G401.6 (cell line): ENCODE measurements around the gene HMG20A.

Experiments used
- FAIRE-seq: peaks from 2 replicates; lab custom pipeline; 2012; peaks lifted over from hg19 to GRCh38; lab: Jason Lieb, UNC

Gene HMG20A

DNA sequence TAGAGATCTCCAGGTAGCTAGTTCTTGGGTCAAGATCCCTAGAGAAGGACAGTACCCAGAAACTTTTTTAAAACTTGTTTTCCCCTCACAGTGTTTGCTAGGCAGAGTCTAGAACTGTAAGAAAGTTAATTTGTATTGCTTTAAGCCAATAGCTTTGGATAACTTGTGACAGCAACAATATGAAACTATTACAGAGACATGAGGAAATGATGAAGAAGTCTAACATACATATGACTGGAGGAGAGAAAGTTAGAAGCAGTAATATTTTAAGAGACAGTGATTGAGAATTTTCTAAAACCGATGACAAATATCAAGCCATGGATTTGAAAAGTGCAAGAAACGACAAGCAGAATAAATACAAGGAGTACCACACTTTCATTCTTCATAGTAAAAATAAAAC is 10.0 kb downstream of the HMG20A start:
- FAIRE-seq, result no peak

DNA sequence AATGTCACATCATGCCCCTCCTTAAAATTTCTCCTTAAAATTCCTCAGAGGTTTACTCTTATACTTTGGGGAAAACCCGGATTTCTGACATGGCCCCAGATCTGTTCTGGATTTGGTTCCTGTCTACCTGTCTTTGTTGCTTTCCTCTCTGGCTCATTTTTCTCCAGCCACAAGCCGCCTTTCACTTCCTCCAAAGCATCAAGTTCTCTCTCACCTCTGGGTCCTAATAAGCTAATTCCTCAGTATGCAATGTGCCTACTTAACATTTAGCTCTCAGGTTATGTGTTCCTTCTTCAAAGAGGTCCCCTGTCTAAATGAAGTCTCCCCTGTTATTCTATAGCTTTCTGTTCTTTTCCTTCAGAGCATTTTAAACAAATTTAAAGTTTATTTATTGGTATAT is 16.1 kb downstream of the HMG20A start:
- no peak for FAIRE-seq

GRCh38 chr15:77437264-77437663 is 16.6 kb downstream of the HMG20A start:
- no peak for FAIRE-seq

DNA sequence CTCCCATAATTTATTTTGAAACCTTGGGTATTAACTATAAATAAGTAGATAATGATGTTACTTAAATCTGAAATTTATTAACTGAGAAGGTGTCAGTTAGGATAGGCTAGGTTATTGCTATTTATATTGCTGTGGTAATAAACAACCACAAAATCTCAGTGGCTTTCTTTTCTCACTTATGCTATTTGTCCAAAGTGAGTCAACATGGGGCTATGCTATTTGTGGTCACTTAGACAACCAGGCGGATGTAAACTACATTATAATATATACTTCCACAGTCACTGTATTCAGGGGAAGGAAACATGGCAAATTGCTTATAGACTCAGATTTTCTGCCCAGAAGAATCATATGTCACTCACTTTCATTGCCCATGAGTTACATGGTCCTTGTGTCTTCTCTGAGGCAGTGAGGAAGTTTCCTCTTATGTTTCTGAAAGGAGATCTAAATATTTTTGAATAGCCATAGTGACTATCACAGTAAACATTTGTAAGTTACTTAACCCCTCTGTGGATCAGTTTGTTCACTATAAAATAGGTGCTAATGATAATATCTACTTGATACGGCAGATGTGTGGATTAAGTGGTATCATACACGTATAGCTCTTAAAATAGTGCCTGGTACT is 19.8 kb downstream of the HMG20A start:
- FAIRE-seq, result peak; percentile 8

GRCh38 chr15:77446840-77447390 is 26.2 kb downstream of the HMG20A start:
- FAIRE-seq, result no peak

- no peak for FAIRE-seq
Observed at GRCh38 chr15:77454265-77454664, 33.6 kb downstream of the HMG20A start.

- no peak for FAIRE-seq
Observed at GRCh38 chr15:77454951-77455350, 34.3 kb downstream of the HMG20A start.

DNA sequence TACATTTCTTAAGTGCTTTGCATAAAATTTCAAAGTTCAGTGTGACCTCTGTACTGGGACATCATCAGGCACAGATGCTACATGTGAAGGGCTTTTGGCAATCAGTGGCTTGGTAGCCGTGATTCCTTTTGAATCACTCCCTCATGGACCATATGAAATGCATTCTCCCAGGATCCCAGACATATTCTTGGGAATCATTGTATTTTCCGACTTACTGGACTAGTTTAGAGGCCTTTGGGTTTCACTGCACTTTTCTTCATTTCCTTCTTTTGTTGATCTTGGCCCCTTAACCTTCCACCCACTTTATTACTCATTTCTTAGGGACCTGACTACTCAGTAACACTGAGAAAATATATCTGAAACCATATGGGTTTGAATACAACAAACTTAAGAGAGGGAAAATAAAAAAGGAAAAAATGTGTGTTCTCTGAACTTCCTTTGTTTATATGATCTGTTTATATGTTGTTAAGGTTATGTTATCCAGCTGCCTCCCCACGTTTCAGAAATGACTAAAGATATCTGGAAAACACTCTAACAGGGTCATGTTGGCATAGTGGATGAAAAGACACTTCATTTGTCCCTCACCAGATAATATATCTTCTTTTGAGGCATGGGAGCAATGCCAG is 35.1 kb downstream of the HMG20A start:
- no peak for FAIRE-seq

DNA sequence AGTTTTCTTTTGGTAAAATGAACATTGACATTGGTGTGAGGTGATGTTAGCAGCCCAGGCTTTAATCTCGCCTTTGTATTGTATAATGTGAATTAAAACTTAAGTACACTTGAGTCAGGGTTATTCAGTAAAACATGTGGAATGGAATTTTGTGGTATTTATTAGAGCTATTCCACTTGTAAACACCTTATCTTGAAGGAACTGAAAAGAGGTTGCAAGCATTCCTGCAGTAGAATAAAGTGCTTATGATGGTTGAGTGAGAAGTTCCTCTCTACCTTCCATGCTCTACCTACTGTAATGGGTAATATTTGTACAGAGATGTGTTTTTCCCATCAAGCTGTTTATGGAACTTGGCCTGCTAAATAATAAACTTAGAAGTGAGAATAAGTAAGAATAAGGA is 36.1 kb downstream of the HMG20A start:
- FAIRE-seq, result no peak

- FAIRE-seq, result no peak
Observed at GRCh38 chr15:77457191-77457904, 36.7 kb downstream of the HMG20A start.

DNA sequence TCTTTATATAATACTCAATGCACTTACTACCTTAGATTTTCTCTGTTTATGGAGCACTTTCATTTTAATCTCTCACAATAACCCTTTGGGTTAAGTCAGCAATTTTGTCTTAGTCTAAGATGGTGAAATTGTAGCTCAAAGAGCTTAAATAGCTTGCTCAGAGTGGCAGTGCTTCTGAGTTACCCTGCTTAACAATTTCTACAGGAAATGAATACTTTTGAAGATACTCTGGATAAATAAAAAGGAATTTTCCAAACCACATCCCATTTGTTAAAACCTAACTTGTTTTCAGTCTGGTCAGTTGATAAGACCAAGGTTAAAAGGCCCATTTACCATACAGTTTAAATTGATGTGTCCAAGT is 37.2 kb downstream of the HMG20A start:
- FAIRE-seq, result no peak

- FAIRE-seq, result no peak
Observed at GRCh38 chr15:77459031-77459430, 38.3 kb downstream of the HMG20A start.

- no peak for FAIRE-seq
Observed at GRCh38 chr15:77461486-77461885, 40.8 kb downstream of the HMG20A start.

DNA sequence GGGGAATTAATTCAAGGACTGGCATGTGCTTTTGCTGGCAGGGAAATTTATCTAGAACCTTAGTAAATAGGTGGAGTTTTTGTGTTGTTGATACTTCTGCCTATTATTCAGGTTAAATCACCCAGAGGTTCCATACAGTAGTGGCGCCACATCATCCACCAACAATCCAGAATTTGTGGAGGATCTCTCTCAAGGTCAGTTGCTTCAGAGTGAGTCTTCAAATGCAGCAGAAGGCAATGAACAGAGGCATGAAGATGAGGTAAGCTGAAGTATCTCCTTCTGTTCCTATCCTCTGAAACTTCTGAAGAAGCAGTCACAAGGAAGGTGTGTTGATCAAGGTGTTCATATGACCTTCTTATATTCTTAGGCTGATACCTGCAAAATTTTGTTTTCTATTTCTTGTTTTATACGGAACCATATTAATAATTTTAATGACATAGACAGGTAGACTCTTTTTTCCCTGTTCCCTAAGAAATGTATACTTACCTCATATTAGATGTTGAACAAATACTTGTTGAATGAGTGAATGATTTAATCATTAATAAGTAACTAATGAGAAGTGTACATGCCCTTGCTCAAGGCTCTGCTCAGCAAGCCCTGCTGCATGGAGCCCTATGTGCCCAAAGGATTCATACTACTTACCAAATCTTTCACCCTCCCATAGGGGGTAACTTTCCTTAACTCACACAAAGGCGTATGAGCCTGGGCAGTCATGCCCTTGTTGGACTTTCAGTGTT is 43.6 kb downstream of the HMG20A start:
- no peak for FAIRE-seq

- no peak for FAIRE-seq
Observed at GRCh38 chr15:77466521-77466920, 45.8 kb downstream of the HMG20A start.

GRCh38 chr15:77468896-77469295 is 48.2 kb downstream of the HMG20A start:
- no peak for FAIRE-seq

GRCh38 chr15:77470235-77470634 is 49.5 kb downstream of the HMG20A start:
- no peak for FAIRE-seq

DNA sequence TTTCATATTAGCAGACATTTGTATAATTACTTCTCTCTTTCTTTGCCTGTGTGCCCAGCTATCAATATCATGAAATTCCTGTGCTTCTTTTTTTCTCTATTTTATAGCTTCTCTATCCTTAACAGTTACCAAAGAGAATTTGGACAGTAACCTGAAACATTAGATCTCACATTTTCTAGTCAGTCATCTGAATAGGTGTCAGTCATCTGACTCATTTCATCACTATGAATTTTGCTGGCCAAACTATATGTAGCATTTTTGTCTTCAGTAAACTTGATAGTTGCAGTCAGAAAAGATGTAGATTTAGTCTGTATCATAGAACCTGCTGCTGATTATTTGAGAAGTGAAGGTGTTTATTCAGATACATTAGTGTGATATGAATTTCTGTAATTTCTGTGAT is 52.6 kb downstream of the HMG20A start:
- FAIRE-seq, result no peak

DNA sequence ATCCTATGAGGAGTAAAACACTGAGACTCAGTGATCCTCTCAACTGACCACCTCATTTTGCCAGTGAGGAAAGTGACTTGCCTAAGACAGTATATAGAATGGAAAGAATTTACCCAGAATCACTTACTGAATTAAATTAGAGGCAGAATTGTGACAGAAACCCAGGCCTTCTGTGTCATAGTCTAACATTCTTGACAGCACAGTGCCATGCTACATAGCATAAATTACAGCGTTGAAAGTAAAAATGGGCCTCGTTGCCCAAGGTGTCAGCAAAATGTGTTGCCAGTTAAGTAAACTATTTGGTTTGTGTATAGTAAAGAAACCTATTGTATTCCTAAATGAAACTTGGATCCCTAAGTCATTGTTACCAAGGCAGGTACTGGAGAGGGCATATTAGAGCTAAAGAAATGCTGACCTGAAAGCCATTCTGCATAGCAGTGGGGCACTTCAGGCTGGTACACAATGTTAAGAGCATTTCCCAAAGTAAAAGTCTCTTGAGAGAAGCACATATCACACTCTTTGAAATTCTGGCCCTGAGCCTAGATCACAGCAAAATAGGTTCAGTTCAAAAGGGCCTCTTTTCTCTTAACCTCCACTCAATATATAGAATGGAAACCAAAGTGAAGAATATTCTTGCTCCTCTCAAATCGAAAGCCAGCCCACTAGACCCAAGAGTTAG is 53.8 kb downstream of the HMG20A start:
- FAIRE-seq, result no peak

DNA sequence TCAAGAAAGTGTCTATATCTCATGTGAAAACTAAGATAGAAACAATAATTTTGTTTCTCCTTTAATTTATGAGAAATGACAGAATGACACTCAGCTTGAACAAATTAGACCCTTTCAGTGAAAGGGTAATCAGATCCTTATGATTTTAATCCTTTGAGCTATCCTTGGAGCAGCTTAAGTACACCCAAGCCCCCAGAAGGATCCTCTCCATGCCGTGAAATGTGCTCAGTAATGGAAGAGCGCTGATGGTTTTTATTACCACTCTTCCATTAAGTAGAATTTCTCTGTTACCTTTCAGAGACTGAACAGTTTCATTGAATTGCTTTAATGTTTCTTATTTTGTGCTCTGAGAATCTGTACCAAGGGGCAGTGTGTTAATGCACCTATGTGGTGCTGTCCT is 54.3 kb downstream of the HMG20A start:
- FAIRE-seq, result no peak

DNA sequence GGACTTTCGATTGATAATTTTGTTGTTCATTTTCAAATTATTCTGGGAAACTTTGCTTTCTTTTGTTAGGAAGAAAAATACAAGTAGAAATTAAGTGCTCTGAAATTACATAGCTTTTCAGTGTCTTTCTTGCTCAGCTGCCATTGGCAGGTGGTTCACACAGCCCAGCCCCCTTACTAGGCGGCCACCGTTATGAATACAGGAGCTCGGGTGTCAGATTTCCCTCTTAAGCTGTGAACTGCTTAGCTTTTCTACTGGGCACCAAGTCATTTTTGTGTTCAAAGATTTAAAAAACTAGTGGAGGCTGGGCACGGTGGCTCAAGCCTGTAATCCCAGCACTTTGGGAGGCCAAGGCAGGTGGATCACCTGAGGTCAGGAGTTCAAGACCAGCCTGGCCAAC is 55.2 kb downstream of the HMG20A start:
- FAIRE-seq, result no peak

- FAIRE-seq, result no peak
Observed at GRCh38 chr15:77476995-77477394, 56.3 kb downstream of the HMG20A start.
